ENCODE results near the gene MYOZ1.
A peak's percentile ranks its signal among the peaks of the same experiment; 100 is the strongest.

The MYOZ1 gene

DNA sequence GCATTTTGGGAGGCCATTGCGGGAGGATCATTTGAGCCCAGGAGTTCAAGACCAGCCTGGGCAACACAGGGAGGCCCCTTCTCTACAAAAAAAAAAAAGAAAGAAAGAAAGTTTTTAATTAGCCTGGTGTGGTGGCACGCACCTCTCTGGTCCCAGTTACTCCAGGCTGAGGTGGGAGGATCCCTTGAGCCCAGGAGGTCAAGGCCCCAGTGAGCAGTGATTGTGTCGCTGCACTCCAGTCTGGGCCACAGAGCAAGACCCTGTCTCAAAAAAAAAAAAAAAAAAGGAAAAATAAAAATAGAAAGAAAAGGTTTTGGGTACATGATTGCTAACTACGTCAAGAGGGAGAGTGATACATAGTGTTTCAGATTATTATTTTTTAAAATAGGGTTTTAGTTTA, 48.2 kb downstream of the MYOZ1 start:
- DNase-seq (ENCODE audit: low spot score), result no peak

DNA sequence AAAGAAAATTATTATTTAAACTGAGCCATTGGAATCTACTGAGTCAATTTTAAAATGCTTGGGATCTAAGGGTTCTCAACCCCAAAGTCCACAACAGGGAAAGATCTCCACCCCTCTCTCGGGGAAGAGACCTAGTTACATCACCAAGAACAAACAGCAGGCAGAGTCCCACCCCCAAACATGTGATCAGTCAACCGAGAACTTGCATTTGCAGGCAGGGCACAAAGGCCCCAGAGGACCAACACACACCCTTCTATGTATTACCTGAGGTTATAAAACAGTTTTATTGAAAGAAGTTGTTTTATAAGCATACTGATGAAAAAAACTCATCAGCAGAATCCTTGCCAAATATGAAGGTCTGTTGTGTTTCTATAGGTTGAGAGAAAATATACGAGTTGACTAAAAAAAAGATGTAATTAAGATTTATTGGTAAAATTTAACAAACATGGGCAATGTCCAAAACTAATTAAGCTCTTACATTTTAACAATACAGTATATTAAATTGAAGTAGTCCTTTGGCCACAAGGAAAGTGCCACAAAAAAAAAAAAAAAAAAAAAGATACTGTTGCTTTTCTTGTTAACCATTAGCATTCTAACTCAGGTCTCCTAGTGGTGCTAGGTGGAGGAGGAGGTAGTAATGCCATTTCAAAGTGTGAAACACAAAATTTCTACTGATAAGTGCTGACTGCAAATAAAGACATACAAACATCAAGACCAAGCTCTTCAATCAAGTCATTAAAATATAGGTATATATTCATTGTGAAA, 49.2 kb downstream of the MYOZ1 start:
- DNase-seq (ENCODE audit: low spot score), result peak; percentile 85

DNA sequence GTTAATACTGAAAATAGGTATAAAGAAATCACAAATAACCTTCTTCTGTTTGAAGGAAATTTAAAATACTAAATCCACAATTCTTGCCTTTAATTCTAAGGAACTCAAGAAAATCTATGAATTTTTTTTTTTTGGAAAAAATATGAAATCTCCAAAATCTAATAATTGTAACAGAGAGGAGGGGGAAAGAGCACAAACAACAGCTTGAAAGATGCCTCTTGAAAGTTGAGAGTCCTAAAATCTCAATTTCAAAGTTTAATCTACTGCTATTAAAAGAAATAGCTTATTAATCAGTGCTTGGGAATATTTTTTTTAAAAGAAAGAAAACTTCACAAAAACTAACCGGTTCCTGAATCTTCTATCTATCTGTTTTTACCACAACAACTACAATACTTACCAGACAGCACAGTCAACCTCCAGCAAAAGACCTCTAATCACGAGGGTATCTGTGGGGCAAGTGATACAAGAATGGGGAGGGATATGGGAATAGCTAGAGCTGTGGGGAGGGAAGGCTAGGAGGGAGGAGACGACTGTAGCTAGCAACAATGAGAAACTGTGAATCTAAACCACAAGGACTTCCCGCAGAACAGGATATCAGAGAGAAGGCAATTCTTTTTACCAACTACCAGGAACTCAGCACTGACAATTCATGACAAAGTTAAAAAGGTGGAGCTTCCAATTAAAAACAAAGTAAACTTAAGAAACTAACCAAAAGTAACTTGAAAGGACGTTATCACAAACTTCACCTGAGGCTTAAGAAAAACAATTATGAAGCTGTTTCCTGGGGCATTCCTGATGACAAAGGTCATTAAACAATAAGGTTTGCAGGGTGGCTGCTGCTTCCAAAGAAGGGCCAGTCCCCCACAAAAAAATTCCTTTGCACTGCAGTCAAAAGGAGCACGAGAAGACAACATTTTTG, 50.1 kb downstream of the MYOZ1 start, which contains the start of gene USP54:
TSS of gene USP54 (minus strand) at position 462 of the 919 bp plus-strand sequence. CDS start 15,684 bp downstream, outside the sequence.
- DNase-seq (ENCODE audit: low spot score), result peak; percentile 90

DNA sequence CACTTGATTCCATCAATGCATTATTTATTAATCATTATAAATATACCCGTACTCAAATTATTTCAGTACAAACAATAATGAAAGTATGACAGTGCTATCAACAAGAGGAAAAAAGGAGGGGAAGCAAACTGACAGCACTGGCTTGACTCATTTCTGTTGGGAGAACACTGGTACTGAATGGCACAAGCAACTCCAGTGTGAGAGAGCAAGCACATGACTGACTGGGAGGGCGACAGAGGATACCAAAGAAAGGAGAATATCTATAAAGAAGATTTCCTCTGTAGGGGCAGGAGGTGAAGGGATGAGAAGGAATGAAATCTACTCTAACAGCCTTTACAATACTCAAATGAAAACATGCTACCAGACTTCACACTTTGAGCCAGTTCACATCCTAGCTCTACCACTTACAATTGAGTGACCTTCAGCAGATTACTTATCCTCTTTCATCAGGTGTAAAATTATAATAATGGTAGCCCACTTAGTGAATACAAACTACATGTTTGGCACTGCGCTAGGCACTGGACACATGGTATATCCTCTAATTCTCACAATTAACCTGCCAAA, 51.6 kb downstream of the MYOZ1 start:
- DNase-seq (ENCODE audit: low spot score), result peak; percentile 56

DNA sequence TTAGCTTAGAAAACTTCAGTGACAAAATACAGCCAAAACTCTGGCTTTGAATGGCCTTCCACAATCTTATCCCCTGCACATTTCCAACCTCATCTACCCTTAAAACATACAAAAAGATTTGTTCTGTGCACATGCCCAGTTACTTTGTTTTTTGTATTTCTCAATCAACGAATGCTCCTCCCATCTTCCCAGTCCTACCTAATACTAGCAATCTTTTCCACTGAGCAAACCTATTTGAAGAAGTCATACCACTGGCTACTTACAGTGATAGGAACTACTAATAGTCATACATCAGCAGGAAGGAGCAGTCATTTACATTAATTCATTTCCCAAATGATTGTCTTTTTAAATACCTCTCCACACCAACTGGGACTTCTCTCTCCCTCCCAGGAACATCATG, 52.6 kb downstream of the MYOZ1 start:
- no peak for DNase-seq (ENCODE audit: low spot score)

GRCh38 chr10:73586583-73586984, 54.7 kb downstream of the MYOZ1 start:
- no peak for DNase-seq (ENCODE audit: low spot score)

DNA sequence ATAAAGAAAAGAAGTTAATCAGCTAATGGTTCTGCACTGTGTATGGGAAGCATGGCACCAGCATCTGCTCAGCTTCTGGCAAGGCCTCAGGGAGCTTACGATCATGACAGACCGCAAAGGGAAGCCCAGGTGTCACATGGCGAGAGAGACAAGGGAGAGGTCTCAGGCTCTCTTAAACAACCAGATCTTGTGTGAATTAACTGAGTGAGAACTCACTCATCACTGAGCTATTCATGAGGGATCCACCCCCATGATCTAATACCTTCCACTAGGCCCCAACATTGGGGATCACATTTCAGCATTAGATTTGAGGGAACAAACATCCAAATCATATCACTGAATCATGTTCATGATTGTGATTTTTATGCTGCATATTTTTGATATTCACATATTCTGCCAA, 55.9 kb downstream of the MYOZ1 start:
- no peak for DNase-seq (ENCODE audit: low spot score)

DNA sequence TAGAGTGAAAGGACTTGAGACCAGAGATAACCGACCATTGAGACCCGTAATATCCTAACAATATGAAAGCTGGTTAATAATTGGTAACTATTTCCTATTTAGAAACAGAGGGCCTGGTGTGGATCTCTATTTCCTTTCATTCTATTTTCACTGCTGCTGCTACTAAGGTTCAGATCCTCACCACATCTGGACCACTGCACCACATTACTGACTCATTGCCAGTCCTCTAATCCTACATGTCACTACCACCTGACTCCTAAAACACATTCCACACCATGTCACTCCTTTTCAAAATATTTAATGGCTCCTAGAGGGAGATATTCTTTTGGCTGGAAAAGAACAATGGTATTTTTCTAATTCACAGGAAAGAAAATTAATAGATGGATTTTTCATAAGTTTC, 56.5 kb downstream of the MYOZ1 start:
- DNase-seq (ENCODE audit: low spot score), result peak; percentile 68

GRCh38 chr10:73581918-73582317, 59.4 kb downstream of the MYOZ1 start:
- no peak for DNase-seq (ENCODE audit: low spot score)
